ENCODE results near the gene PRKCH.
"Not testable (repeated sequence)": the region's sequence is repeated elsewhere in the genome, so short reads cannot be mapped to it uniquely, and the experiment has no call there.

PRKCH gene

DNA sequence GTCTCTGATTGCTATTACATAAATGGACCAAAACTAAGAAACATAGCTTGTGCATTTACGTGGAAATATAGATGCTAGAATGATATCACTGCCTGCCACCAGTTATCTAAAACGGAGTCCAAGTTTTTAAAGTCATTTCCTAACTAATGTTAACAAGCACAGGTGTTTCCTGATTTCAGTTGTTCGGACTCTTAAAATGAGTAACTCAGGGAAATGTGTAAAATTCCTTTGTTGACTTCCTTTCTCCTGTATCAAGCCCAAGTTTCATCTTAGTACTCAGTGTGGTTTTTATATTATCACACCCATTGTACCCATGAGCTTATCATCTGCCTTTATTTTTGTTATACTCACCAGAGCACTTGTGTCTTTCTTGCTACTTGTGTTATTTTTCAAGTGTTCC is 13.2 kb upstream of the PRKCH start:
- DNase-seq (ENCODE audit: low read depth in 1 of 2, low spot score in 1 of 2): no peak

DNA sequence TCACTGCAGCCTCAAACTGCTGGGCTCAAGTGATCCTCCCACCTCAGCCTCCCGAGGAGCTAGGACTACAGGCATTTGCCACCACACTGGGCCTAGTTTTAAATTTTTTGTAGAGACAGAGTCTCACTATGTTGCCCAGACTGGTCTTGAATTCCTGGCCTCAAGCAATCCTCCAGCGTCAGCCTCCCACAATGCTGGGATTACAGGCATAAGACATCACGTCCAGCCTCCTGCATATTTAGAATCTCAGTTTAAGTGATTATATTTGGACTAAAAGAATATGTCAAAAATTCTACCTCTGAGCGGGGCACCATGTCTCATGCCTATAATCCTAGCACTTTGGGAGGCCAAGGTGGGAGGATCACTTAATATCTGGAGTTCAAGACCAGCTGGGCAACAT is 12.7 kb upstream of the PRKCH start:
- DNase-seq (ENCODE audit: low read depth in 1 of 2, low spot score in 1 of 2): not testable (repeated sequence)

DNA sequence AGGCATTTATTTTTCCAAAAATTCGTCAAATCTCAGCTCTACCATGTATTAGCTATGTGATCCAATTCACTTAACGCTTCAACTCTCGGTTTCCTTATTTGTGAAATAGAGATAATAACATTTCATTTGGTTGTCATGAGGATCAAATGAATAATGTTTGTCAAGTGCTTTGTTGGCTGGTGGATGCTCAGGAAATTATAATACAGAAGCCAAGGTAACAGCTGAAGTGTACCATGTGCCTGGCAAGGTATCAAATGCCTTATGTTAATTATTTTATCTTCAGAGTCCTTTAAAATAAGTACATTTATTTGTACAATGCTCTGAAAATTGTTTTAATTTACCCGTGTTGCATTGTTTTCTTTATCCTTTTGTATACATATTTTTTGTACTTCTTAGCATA is 6.1 kb upstream of the PRKCH start:
- DNase-seq (ENCODE audit: low read depth in 1 of 2, low spot score in 1 of 2): no peak

DNA sequence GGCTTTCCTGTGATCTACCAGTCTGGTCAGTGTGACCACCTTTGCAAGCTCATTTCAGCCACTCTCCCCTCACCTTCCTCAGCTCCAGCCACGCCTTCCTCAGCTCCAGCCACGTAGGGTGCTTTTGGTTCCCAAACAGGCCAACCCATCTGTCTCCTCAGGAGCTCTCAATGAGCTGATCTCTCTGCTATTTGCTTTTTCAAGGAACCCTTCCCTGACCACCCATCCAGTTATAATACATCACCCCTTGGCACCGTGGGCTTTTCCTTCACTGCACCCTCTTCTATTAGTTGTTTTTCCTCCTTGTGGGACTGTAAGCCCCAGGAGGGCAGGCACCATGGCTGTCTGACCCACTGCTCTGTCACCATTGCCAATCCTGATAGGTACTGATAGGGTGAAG is 2.3 kb upstream of the PRKCH start:
- DNase-seq (ENCODE audit: low read depth in 1 of 2, low spot score in 1 of 2): no peak

DNA sequence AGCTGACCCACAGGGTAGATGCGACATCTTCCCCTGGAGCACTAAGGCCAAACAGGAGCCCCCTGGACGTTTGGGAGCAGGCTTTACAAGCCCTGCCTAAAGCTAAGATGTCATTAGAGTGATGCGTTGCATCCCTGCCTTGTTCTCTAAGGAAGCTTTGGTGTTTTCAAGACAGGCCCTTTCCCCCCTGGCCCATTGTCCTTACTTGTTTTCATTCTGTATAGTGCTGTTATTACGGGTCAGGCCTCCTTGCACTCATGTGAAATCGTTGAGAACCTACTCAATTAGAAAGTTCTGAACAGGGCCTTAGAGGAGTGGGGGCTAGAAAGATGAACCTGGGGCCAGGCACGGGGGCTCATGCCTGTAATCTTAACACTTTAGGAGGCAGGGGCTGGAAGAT is 1.7 kb upstream of the PRKCH start:
- DNase-seq (ENCODE audit: low read depth in 1 of 2, low spot score in 1 of 2): no peak

DNA sequence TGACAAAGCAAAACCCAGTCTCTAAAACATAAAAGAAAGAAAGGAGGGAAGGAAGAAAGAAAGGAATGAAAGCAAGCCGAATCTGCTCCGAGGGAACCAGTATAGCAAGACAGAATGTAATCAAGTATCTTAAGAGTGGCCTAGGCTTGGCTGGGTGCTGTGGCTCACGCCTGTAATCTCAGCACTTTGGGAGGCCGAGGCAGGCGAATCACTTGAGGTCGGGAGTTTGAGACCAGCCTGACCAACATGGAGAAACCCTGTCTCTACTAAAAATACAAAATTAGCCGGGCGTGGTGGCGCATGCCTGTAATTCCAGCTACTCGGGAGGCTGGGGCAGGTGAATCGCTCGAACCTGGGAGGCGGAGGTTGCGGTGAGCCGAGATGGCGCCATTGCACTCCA is 1.2 kb upstream of the PRKCH start:
- DNase-seq (ENCODE audit: low read depth in 1 of 2, low spot score in 1 of 2): not testable (repeated sequence)

DNA sequence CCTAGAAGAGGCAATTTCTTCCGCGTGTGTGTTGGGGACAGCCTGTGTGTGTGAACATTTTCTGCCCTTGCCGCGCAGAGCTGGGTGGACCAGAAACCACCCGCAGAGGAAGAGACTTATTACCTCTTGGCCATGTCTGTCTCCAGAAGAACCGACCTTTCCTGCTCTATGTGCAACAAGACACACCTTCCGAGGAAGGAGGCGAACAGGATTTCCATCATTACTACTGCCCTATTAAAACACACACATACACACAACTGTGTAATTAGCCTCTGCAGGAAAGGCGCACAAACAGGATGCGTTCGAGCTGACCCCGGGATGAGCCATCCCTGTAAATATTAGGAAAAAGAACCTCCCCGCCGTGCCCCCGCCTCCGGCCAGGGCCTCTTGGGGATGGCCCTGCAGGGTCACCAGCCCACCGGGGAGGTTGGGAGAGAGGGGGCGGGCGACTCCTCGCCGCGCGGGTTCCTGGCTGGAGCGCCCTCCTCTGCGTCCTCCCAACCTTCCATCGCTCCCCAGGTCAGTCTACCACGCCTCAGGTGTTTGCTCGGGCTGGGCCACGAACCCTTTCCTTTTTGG is 484 bp upstream of the PRKCH start:
- DNase-seq (ENCODE audit: low read depth in 1 of 2, low spot score in 1 of 2): no peak

DNA sequence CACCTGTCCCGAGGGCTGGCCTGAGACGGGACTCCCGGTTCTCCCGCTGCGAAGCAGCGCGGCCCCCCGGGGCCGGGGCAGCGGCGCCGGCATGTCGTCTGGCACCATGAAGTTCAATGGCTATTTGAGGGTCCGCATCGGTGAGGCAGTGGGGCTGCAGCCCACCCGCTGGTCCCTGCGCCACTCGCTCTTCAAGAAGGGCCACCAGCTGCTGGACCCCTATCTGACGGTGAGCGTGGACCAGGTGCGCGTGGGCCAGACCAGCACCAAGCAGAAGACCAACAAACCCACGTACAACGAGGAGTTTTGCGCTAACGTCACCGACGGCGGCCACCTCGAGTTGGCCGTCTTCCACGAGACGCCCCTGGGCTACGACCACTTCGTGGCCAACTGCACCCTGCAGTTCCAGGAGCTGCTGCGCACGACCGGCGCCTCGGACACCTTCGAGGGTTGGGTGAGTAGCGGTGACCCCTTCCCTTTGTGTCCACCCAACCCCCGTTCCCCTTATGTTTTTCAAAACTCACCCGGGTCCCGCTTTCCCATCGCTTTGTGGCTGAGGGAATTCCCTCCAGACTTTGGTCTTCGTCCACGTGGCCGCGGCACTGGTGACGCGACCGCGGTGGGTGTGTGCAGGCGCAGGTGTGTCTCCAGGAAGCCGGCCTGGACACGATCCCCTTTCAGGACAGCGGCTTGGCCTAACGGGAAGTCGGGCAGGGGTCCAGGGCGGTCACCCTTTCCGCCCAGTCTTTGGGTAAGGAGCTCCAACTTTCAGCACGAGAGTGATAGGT is 826 bp downstream of the PRKCH start:
- no peak for DNase-seq (ENCODE audit: low read depth in 1 of 2, low spot score in 1 of 2)

DNA sequence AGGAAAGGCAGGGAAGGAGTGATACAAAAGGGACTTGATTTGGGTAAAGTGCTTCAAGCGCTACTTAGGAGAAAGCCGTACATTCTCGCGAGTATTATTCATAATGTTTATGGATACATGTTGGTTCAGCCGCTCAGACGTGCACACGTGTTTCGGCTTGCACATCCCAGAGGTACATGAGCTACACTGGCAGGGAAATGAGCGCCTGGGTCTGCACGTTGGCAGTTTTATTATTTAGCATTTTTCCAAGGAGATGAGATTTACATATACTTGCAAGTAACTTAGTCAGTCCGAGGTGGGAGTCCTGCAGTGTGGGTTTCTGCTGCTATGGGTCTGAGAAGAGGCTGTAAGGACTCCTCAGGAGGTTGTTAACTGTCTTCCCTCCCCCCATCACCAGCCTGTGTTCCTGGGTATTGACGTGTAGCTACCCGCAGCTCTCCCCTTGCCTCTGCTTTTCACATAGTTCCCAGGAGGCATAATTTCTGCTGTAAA is 1.5 kb downstream of the PRKCH start:
- no peak for DNase-seq (ENCODE audit: low read depth in 1 of 2, low spot score in 1 of 2)

DNA sequence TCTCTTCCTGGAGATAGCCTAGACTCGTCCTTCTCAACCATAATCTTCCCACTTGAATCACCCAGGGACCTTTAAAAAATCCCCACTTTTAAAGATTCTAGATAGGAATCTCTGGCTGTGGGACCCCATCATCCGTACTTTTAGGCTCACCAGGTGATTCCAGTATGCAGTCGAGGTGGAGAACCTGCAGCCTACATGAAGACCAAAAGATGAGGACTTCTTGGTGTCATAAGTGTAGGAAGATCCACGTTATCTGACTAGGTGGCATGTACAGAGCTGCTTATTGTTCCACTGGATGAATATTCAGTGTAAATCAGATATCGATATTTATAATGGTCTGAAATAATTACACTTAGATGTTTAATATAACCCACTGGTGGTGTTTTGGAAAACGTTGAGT is 2.6 kb downstream of the PRKCH start:
- no peak for DNase-seq (ENCODE audit: low read depth in 1 of 2, low spot score in 1 of 2)

DNA sequence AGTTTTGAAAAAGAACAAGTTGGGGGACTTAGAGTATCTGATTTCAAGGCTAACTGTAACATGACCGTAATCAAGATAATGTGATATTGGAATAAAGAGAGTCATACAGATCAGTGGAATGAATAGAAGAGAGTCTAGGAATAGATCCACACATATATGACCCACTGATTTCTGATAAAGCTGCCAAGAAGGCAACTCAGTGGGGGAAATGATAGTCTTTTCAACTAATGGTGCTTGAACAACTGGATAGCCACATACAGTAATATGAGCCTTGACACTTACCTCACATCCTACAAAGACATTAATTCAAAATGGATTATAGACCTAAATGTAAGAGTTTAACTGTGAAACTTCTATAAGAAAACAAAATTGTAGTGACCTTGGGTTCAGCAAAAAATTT is 3.8 kb downstream of the PRKCH start:
- no peak for DNase-seq (ENCODE audit: low read depth in 1 of 2, low spot score in 1 of 2)

DNA sequence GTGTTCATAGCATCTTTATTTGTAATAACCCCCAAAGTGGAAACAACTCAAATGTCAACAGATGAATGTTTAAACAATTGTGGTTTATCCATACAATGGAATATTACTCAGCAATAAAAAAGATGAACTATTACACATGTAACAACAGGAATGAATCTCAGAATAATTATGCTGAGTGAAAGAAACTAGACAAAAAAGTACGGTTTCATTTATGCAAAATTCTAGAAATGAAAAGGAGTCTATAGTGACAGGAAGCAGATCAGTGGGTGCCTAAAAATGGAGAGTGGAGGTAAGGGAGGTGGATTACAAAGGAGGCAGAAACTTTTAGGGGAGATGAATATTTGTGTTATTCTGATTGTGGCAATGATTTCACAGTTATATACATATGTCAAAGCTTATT is 4.8 kb downstream of the PRKCH start:
- no peak for DNase-seq (ENCODE audit: low read depth in 1 of 2, low spot score in 1 of 2)

DNA sequence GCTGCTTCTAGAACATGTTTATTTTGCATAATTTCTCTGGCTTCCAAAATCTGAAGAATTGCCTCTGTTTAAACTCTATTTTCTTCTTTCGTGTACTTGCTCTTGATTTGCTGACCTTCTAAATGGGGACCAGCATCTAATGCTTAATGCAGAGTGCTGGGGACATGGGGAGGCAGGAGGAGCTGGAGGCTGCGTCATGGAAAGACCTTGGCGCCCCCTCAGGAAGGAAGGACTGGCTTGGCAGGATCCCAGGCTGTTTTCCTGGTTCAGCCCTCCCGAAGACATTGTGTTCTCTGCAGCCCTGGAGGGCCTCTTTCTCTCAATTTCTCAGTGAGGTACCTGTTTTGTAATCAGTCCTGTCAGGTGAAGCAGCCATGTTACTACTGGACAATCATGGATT is 5.5 kb downstream of the PRKCH start:
- DNase-seq (ENCODE audit: low read depth in 1 of 2, low spot score in 1 of 2): no peak

DNA sequence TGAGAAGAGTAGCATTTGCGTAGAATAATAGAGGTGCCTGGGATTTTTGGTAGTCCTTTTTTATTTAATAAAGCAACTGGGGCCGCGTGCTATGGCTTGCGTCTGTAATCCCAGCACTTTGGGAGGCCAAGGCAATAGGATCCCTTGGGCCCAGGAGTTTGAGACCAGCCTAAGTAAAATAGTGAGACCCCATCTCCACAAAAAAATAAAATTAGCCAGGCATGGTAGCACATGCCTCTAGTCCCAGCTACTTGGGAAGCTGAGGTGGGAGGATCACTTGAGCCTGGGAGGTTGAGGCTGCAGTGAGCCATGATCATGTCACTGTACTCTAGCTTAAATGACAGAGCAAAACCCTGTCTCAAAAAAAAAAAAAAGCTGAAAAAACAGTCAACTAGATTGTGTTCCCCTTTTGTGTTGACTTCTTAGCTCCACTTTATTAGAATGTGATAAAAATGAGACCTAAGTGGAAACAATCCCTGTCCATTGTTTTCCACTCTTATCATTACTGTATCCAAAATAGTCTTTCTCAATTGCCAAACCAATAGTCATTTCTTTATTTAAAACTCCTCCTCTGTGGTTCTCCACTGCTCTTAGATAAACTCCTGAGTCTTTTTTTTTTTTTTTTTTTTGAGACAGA is 7.4 kb downstream of the PRKCH start:
- no peak for DNase-seq (ENCODE audit: low read depth in 1 of 2, low spot score in 1 of 2)

DNA sequence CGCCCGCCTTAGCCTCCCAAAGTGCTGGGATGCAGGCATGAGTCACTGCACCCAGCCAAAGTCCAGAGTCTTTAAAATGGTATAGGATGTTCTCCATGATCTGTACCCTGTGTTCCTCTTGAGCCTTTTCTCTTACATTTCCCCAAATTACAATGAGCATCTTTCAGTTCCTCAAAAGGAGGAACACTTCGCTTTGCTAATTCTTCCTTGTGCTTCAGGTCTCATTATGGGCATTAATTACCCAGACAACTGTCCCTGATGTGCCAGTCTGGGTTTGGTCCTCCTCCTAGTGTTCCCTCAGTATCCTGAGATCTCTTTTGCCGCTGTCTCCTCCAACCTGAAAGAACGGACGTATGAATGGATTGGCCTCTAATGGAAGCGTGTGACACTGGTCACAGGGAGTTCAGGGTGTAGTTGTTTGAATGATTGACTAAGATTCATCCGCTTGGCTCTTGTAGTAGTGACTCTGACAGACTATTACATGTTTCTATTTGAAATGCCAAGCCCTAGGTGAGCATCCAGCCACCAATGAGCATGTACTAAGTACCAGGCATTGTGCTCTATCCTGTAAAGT is 8.2 kb downstream of the PRKCH start:
- DNase-seq (ENCODE audit: low read depth in 1 of 2, low spot score in 1 of 2): no peak

DNA sequence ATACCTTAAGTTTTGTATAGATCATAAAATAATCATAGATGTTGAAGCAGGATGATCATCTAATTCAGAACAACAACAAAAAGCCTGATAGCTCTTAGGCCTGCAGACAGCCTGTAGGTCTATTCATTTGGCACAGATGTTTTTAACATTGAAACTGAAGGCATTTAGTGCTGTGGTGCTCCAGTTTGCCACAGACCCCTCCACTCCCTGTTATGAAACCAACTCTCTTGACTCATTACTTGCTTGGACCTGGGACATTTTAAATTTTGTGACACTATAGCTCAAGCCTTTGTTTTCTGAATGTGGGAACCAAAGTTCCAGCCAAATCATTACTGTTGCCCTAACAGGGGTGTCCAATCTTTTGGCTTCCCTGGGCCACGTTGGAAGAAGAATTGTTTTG is 9.1 kb downstream of the PRKCH start:
- no peak for DNase-seq (ENCODE audit: low read depth in 1 of 2, low spot score in 1 of 2)

DNA sequence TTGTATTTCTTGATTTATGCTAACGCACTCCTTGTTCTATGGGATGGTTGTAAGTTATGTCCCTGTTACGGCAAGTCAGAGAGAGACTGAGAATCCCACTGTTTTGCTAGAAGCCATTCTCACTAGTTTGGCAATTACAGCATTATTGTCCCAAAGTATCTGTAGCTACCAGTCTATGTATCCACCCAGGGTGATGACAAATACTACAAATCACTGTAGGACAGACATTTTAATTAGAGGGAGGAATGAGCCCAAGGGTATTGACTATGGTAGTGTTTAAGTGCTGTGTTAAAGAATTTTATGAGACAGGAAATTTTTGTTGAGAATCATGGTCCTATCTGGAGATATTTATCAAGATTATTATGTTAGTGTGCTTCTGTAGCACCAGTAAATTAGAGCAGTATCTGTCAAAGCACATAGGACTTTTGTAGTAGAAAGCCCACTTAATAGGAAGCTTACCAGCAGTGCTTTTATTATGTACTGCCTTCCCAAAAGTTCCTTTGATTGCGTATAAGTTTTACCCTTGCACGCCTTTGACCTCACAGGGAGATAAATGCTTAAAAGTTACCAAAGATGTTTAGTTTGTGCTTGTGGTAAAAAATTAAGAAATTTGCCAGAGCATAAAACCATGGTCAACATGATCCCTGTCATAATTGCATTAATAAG is 10.7 kb downstream of the PRKCH start:
- DNase-seq (ENCODE audit: low read depth in 1 of 2, low spot score in 1 of 2): no peak

DNA sequence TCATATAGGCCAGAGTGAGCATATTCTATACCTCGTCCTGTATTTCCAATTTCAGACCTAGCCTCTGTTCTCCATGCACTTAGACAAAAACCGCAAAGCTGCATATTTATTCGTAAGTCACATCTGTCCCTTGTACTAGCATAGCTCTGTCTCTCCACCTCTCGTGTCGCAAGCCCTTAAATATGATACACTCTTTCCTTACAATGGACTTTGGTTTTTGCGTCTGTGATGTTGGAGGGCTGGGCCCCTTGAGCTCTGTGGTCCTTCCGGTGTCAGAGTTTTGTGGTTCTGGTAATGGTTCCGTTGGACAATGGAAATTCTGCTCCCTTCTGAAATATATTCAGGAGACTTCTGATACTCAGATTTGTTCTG is 11.3 kb downstream of the PRKCH start:
- peak in 1 of 2 donors; percentile 27 for DNase-seq (ENCODE audit: low read depth in 1 of 2, low spot score in 1 of 2)

DNA sequence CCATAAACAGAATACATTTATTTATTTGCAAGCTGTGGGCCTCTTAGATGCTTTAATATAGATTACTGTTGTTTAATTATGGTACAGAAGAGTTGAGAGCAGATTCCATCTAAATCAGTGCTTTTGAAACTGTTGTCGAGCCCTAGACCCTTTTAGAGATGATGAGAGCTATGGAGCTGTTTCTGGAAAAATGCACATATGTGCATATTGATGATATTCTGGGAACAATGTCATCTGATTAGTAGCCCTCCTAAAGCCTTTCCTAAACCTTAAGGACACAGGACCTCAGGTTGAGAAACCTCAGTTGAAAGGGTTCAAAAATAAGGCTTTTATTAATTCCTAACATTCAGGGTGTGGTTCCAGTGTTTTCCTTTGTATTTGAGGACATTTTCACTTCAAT is 11.7 kb downstream of the PRKCH start:
- no peak for DNase-seq (ENCODE audit: low read depth in 1 of 2, low spot score in 1 of 2)

DNA sequence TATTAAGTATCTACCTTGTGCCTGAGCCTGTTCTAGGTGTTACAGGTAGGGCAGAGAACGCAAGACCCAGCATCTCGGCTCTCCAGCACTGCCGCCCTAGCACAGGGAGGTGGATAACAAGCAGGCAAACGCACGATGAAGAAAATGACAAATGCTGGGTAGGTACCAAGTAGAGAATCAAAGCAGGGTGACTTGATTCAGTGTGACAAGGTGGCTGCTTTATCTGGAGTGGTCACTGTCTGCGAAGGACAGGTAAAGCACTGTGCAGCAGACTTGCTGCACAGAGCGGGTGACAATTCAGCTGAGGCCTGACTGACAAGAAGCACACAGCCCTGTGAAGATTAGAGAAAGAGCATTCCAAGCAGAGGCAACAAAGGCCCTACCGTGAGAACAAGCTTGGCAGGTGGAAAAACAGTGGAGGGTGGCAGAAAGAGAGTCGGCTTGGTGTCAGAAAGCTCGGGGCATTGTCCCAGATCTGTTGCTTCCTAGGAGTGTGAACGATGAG is 12.9 kb downstream of the PRKCH start:
- DNase-seq (ENCODE audit: low read depth in 1 of 2, low spot score in 1 of 2): peak in 1 of 2 donors; percentile 53

DNA sequence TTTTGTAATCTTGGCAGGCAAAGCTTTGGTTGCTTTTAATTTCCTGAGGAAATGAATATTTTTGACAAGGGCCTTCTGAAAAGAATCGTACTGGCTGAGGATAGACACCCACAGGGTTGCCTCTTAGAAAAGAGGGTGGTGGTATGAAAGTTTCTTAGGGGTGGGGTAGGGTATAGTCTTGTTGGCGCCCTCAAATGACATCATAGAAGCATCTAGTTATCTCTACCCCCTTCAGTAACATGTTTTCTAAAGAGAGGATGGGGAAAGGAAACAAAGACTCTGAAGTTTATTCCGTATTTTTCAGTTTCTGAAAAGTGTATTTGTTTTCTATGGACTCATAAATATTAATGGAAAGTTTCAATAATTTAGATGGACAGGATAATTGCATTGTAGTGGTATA is 13.7 kb downstream of the PRKCH start:
- DNase-seq (ENCODE audit: low read depth in 1 of 2, low spot score in 1 of 2): no peak
